GM11168 (cell line): ENCODE results near the gene GPR162.

Experiments
- in situ Hi-C: fragments of 300-500 bp; cut with MboI; formaldehyde crosslinking; loops from one replicate; pipeline ENCODE4 v1.12.0; 2022; ENCODE audit warnings: low sequenced_read_pairs; ENCODE audit not compliant: unreplicated experiment

GPR162 gene

GRCh38 chr12:6821591-6822425 lies at the start of gene GPR162:
Gene GPR162 (plus strand): TSS chr12:6821821. CDS start chr12:6823899, 2,078 bp downstream.
- in situ Hi-C loops: no loop called here

GRCh38 chr12:6772331-6772695 lies 49.3 kb upstream of the GPR162 start, which contains the start of gene LAG3:
Gene LAG3 (plus strand): TSS chr12:6772520. CDS start chr12:6772853, 333 bp downstream.
- in situ Hi-C loops: no loop called here

- in situ Hi-C loops: no loop called here
Measured at GRCh38 chr12:6772726-6773589, 48.7 kb upstream of the GPR162 start.

- in situ Hi-C loops: no loop called here
Measured at GRCh38 chr12:6773590-6774351, 47.9 kb upstream of the GPR162 start.

GRCh38 chr12:6774499-6775062 lies 47.0 kb upstream of the GPR162 start:
- in situ Hi-C loops: no loop called here

GRCh38 chr12:6775185-6776174 lies 46.1 kb upstream of the GPR162 start:
- in situ Hi-C loops: no loop called here

GRCh38 chr12:6777386-6777785 lies 44.2 kb upstream of the GPR162 start:
- in situ Hi-C loops: no loop called here

- in situ Hi-C loops: no loop called here
Measured at GRCh38 chr12:6778217-6778573, 43.4 kb upstream of the GPR162 start.

- in situ Hi-C loops: no loop called here
Measured at GRCh38 chr12:6778574-6779550, 42.8 kb upstream of the GPR162 start.

GRCh38 chr12:6779708-6780432 lies 41.8 kb upstream of the GPR162 start:
- in situ Hi-C loops: no loop called here

- in situ Hi-C loops: no loop called here
Measured at GRCh38 chr12:6780573-6780972, 41.0 kb upstream of the GPR162 start.

- in situ Hi-C loops: no loop called here
Measured at GRCh38 chr12:6782119-6782518, 39.5 kb upstream of the GPR162 start.

GRCh38 chr12:6782850-6783566 lies 38.6 kb upstream of the GPR162 start:
- in situ Hi-C loops: no loop called here

GRCh38 chr12:6783828-6784227 lies 37.8 kb upstream of the GPR162 start:
- in situ Hi-C loops: no loop called here

- in situ Hi-C loops: no loop called here
Measured at GRCh38 chr12:6784296-6784695, 37.3 kb upstream of the GPR162 start.

GRCh38 chr12:6784761-6785160 lies 36.9 kb upstream of the GPR162 start:
- in situ Hi-C loops: no loop called here
